OCI-LY1 (cell line): ENCODE data around the gene HGFAC.

ENCODE experiments used
- CTCF ChIP-seq: fragments of 200-600 bp; sonication (generic), shearing (Covaris generic); IDR thresholded peaks from 2 replicates; pipeline ENCODE4 v1.5.1; 2017; ENCODE audit warnings: mild to moderate bottlenecking, antibody characterized with exemption, low read length, moderate library complexity, mixed read lengths
- EZH2 ChIP-seq: fragments of 200-600 bp; sonication (generic), shearing (Covaris generic); IDR thresholded peaks from 2 replicates; pipeline ENCODE4 v1.8.0; 2017; ENCODE audit warnings: borderline replicate concordance, mixed run types, mild to moderate bottlenecking, antibody characterized with exemption, low read length, moderate library complexity, mixed read lengths

- no peak for TF ChIP-seq CTCF
- TF ChIP-seq EZH2, result no peak
Measured at GRCh38 chr4:3429651-3430050, 12.1 kb upstream of the HGFAC start.
